IPS-NIHi7 (cell line): Measurements from ENCODE around the gene ACTL7A.
"Not testable (repeated sequence)": the region's sequence is repeated elsewhere in the genome, so short reads cannot be mapped to it uniquely, and the experiment has no call there.

Experiments
- DNase-seq: peaks from one replicate; pipeline ENCODE4 v3.0.0; 2012; ENCODE audit warnings: mixed read lengths; ENCODE audit errors: extremely low spot score

ACTL7A gene, protein sequence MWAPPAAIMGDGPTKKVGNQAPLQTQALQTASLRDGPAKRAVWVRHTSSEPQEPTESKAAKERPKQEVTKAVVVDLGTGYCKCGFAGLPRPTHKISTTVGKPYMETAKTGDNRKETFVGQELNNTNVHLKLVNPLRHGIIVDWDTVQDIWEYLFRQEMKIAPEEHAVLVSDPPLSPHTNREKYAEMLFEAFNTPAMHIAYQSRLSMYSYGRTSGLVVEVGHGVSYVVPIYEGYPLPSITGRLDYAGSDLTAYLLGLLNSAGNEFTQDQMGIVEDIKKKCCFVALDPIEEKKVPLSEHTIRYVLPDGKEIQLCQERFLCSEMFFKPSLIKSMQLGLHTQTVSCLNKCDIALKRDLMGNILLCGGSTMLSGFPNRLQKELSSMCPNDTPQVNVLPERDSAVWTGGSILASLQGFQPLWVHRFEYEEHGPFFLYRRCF

DNA sequence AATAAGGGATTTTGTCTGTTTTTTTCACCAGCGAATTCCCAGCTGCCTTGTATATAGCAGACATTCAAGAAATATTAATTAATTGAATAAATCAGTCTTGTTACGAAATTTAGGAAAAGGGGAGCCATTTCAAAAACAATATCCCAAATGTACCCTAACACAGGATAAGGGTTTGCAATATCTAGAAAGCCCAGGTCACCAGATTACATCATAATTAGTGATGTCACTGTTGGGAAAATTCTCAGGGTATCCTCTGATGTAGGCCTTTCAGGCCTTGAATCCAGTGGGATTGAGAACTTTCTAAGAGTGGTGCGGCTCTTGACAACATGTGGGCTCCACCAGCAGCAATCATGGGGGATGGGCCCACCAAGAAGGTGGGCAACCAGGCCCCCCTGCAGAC, at the start of gene ACTL7A:
TSS of gene ACTL7A (plus strand) at position 270 of the 400 bp plus-strand sequence. CDS start at position 327, 57 bp downstream.
- no peak for DNase-seq

DNA sequence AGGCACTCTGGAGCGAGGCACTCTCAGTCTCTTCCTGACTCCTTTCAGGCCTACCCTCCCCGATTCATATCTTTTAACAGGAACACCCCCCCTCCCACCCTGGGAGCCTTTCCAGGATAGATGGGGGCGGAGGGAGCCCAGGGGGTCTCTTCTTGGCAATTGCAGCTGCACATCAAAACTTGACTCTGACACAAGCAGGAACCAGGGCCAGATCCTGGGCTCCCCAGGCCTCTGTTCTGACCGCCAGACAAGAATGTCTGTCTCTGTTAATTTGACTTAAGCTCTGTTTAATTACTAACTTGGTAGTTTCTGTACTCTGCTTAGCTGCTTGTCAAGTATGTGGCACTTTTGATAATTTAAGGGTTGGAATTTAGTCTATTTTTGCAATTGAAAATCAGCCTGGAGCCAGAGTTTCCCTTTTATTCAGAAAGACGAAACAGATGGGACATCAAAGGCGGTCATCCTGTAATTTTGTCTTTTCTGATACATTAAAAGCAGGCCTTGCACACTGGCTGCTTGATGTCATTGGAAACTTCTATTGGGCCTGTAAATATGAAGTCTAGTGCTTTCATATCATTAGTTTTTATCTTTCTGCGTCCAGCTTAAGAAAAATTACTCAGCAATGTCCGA, 49.6 kb upstream of the ACTL7A start:
- no peak for DNase-seq

DNA sequence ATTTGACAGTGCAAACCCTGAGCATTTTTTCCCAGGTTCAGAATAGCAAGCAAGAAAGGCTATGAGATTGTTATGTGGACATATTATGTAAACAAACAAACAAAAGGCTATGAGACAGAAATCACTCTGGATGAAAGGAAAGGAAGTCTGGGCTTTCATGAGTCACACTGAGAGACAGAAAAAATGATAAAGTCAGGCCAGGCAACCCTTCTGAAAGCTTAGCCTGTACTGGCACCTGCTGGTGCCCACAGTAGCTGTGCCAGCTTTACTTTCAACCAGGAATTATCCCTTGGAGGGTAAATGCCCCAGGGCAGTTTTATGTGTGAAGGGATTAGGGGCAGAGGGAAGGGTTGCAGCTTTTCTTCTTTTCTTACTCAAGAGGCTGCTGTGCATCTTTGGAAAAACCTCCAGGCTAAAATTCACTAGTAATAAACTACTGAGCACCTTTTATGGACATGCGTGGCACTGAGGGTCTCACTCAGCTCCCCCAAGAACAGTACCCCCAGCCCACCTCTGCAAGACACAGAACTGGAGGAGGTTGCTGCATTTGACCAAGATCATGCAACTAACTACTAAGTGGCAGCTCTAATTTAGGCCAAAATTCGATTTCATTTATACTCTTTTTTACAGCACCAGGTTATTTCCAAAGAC, 48.0 kb upstream of the ACTL7A start:
- DNase-seq = peak; percentile 38

DNA sequence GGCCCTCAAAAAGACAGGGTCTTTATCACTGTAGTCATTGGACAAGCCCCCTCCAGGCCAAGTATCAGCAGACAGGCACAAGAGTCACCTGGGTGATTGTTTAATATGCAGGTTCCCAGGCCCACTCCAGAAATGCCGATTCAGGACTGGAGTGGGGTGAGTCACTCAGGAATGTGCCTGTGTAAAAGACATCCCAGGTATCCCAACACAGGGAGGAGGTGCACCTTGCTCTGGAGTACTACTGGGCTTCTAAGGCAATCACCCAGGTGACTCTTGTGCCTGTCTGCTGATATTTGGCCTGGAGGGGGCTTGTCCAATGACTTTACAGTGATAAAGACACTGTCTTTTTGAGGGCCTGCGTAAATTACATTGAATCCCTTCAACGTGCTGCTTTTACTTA, 46.9 kb upstream of the ACTL7A start:
- peak; percentile 43 for DNase-seq

DNA sequence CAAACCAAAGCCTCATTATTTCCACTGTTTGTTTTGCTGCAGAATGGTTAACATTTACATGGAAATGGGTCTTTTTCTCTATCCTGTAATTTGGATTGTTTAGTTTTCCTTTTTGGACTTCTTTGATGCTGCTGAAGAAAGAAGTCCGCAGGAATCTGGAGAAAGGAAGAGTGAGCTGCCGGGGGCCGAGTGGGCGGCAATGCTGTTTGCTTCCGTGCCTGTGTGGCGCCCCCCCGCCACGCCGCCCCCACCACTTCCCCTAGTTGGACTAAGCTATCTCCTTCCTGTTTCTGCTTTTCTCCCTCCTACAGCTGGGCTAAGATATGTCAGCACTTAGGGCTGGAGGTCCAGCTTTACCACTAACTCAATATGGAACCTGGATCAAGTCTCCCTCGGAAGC, 46.0 kb upstream of the ACTL7A start:
- no peak for DNase-seq

DNA sequence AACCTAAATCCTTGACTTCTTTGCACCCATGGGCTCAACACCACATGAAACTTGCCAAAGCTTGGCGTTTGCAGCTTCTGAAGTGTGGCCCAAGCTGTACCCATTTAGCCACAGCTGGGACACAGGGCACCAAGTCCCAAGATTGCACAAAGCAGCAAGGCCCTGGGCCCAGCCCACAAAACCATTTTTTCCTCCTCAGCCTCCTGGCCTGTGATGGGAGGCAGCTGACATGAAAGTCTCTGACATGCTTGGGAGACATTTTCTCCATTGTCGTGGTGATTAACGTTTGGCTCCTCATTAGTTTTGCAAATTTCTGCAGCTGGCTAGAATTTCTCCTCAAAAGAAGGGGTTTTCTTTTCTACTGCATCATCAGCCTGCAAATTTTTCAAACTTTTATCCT, 38.2 kb upstream of the ACTL7A start:
- no peak for DNase-seq

DNA sequence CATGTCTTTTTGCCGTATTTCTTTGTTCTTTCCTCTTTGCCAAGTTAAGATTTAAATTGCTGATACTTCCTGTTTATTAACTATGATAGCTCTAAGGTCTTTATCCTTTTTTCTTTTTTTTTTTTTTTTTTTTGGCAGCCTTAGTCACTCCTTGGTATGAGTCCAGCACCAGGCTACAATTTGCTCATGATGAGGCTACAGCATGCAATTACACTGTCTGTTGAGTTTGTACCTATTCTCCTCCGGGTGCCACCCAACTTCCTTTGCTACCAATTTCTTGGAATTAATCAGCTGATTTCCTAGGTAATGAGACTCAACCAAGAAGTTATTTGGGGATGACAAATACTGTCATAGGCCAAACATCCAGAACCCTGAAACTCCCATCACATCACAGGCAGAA, 31.8 kb upstream of the ACTL7A start:
- no peak for DNase-seq

DNA sequence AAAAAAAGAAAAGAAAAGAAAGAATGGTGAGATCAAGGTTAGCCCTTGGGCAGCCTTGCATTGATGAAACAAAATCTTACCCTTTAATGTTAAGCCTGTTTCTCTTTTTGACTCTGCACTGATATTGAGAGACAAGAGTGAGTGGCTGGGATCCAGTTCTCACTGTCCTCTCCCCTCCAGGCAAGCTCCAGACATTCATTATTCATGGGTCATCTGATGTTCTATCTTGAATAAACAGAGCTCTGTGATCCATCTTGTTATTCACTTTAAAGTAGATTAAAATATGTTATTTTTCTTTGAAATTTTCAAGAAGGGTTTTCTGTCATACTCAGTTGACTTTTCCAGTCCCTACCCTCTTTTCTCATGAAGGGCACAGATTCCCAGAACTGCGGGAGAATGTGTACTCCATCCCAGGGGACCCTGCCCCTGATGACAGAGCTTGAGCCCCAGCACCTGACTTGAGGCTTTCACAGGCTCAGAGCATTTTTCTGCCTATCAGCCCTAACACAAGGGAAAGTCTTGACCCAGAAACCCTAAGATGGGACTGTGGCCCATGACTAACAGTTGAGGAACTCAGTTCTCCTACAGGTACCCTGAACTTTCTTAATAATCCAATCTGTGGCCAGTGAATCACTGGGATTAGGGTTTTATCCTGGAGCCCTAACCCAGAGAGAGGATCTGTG, 30.4 kb upstream of the ACTL7A start:
- DNase-seq = no peak

DNA sequence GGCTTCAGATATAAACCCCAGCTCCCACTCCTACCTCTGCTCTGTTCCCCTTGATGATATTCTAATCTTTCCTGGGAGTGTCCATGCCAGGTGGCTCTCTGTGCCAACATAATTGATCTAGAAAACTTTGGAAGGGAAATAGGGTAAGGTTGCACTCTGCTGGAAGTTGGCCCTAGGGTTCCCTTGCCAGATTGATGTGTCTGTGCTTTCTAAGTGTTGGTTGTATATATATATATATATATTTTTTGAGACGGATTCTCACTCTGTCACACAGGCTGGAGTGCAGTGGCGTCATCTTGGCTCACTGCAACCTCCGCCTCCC, 29.9 kb upstream of the ACTL7A start:
- DNase-seq = no peak

DNA sequence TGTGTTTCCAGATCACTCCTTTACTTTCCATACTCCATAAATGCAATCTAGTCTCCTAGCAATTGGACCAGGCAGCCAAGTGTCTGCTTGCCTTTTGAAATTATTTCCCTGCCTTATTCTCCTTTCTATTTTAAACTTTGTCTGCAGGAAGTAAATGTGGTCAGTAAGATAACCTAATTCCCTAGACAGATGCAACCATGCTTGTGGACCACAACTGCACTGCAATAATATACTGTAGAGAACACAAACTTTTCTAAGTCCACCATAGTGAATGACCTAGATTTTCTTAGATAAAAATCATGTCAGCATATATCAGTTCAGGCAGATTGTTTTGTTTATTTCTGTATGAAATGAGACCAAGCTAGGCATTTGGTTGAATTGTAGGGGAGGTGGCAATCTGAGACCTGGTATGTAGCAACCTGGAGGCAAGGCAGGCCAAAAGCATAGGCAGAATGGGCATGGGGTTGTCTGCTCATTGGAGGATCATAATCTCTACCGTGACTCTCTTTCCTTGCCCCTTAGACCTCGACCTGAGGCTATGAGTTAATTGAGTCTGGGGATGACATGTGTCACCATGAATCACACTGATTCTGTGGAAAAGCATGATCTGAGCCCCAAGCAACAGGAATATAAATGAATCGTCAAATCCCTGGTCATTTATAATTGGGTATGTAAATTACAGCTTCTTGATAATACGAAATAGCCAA, 27.0 kb upstream of the ACTL7A start:
- DNase-seq = no peak

DNA sequence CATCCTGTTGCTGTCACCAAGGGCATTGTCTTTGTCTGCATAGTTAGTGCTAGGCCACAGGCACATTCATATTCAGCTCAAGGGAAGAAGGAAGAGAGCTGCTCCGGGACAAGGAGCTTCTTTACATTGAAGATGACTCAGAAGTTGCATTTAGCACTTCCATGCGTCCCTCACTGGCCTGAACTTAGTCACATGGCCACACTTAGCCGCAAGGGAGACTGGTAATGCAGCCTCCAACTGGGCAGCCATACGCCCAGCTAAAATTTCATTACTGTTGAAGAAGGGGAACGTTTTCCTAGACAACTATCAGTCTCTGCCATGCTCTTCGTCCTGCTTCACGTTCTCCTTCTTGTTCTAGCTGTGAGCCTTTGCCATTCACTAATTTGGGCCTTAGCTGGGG, 26.2 kb upstream of the ACTL7A start:
- no peak for DNase-seq

DNA sequence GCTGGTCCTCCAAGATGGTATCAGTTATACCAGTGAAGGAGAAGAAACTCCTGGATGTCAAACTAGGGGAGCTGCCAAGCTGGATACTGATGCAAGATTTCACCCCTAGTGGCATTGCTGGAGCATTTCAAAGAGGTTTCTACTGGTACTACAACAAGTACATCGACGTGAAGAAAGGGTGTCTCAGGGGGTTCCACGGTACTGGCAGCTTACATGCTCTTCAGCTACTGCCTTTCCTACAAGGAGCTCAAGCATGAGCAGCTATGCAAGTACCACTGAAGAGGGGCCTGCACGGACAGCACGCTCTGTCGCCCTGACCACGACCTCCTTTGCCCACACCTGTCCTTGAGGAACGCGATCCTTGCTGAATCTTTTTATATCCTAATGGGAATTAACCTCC, 25.7 kb upstream of the ACTL7A start:
- no peak for DNase-seq

DNA sequence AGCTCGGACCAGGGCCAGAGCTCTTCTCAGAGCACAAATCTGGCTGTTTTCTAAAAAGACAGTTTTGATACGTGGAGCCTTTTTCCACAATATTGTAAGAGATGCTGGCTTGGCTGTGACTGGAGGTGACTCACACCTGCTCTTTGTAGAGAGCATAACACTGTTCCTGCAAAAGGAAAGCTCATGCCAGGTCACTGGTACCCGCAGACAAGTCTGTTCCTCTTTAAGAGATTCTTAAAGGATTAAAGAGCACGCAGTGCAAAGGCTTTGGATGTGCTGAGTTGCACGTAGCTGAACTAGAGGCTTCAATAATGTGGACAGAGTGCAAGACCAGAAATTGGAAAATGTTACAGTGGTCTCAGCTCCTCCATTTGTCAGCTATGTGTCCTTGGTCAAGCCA, 25.3 kb upstream of the ACTL7A start:
- no peak for DNase-seq

DNA sequence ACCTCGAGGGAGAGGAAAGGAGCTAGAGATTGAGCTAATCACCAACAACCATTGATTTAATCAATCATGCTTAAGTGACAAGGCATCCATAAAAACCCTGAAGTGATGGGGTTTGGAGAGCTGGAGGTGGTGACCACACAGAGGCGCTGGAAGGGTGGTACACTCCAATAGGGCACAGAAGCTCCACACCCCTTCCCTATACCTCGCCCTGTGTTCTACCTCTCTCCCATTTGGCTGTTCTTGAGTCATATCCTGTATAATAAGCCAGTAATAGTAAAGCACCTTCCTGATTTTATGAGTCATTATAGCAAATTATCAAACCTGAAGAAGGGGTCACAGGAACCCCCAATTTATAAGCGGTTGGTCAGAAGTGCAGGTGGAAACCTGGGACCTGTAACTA, 24.5 kb upstream of the ACTL7A start:
- no peak for DNase-seq

DNA sequence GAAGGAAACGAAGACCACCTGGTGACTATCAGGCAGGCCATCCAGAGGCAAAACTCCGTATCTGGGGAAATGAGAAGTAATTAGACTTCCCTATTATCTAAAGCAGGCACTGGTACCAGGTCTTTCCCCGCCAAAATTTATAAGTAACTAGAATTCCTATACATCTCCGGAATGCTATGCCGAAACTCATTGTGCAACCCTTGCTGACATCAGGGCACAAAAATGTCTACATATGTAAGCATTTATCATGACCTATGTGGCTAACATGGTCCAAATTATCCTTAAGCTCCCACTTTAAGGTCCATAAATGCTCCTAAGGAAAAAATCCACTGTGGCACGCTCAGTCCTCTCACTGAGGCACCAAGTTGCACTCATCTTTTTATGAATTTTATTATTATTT, 24.0 kb upstream of the ACTL7A start:
- no peak for DNase-seq

DNA sequence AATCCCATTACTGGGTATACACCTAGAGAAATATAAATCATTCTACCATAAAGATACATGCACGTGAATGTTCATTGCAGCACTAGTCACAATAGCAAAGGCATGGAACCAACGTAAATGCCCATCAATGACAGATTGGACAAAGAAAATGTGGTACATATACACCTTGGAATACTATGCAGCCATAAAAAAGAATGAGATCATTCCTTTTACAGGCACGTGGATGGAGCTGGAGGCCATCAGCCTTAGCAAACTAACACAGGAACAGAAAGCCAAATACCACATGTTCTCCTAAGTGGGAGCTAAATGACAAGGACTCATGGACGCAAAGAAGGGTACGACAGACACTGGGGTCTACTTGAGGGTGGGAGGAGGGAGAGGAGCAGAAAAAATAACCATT, 22.5 kb upstream of the ACTL7A start:
- not testable (repeated sequence) for DNase-seq

DNA sequence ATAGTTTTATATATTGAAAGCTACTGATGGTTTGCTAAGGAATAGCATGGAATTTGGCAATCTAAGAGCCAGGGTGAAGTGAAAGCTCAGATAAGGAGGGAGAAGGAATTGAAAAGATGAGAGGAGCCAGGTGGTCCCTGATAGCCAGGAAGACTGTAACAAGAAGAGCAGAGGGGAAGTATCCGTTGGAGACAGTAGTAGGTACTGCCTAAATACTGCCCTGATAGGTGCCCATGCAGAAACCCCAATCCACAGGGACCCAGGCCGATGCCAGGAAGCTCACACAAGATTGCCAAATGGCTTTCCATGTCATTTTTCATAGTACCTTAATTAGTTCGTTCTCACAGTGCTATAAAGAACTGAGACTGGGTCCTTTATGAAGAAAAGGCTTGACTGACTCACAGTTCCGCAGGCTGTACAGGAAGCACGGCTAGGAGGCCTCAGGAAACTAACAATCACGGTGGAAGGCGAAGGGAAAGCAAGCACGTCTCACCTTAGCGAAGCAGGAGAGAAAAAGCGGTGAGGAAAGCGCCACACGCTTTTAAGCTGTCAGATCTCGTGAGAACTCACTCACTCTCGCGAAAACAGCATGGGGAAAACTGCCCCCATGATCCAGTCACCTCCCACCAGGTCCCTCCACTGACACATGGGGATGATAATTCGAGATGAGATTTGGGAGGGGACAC, 19.3 kb upstream of the ACTL7A start:
- no peak for DNase-seq

DNA sequence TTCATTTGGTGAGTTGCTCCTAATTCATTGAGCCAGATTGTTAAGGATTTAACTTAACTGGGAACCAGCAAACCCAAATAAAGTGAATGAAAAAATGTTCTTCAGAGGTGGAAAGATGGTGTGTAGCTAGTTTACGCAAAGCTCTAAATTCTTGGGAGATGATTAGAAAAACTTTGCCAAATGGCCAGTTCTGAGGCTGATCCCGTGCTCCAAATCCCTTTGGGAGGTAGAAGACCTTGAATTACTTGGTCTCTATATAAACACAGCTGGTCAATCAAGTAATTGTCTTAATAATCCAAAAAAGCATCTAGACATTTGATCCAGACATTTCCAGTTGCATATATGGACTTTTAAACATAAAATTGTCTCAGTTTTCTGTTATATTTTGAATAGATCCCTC, 17.7 kb upstream of the ACTL7A start:
- DNase-seq = no peak

DNA sequence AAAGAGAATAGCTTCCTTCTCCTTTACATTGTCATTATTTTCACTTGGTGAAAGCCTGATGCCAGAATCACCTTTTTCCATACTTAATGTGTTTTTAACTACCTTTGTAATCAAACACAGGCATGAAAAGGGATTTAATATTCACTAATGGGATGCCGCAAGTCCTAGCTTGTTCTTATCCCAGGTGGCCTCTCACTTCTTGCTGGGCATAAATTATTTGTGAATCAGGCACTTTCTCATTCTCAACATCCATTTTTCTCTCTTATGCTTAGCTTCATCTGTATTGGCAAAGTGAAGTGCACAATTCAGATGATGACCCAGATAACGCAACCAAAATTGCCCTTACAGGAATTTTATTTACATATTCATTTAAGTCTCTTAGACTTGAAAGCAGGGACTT, 17.2 kb upstream of the ACTL7A start:
- DNase-seq = no peak

DNA sequence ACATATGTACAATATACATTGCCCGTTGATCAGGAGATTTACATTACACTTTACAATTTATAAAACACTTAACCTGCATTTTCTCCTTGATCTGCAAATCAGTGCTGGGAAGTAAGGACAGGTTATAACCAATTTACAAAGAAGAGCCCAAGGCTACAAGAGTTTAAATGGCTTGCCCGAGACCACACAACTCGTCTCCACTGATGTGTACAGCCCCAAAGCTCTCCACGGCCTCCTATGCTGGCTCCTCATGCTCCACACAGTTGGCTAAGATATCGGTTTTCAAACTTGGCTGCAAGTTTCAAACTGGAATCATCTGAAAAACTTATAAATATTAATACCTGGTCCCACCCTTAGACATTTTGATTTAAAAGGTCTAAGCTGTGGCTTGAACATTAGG, 16.6 kb upstream of the ACTL7A start:
- no peak for DNase-seq

DNA sequence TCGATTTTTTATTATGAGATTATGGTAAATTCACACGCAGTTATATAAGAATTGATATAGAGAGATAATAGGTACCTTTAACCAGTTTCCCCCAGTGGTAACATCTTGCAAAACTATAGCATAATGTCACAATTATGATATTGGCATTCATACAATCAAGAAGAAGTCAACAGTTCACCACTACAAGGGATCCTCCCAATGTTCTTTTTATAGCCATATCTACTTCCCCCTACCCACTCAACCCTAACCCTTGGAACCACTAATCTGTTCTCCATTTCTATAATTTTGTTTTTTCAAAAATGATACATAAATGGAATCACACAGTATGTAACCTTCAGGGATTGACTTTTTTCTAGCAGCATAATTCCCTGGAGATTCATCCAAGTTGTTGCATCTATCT, 16.1 kb upstream of the ACTL7A start:
- no peak for DNase-seq
